Progenitor cell of endocrine pancreas (in vitro differentiated cells): ENCODE results near the gene DCHS2. TPM values are rescaled to one million over a fixed set of nuclear protein-coding genes. Genes with fewer than 3 reads are reported as not detected.

ENCODE experiments used
- DNase-seq: peaks from one replicate; pipeline ENCODE4 v3.0.0; 2021; ENCODE audit warnings: low spot score; ENCODE audit not compliant: unreplicated experiment
- H3K27ac Mint-ChIP-seq: 2 replicates; pipeline ENCODE4 v1.8.0; 2021; ENCODE audit warnings: mild to moderate bottlenecking, moderate library complexity, mixed read lengths
- H3K27me3 Mint-ChIP-seq: 2 replicates; pipeline ENCODE4 v1.8.0; 2021; ENCODE audit warnings: mixed read lengths
- H3K36me3 Mint-ChIP-seq: 2 replicates; pipeline ENCODE4 v1.8.0; 2022; ENCODE audit warnings: mixed read lengths; ENCODE audit not compliant: insufficient read depth
- H3K4me1 Mint-ChIP-seq: 2 replicates; pipeline ENCODE4 v1.8.0; 2021; ENCODE audit warnings: low read depth, mixed read lengths
- H3K4me3 Mint-ChIP-seq: 2 replicates; pipeline ENCODE4 v1.8.0; 2021; ENCODE audit warnings: low read depth, mild to moderate bottlenecking, moderate library complexity, mixed read lengths
- H3K9me3 Mint-ChIP-seq: 2 replicates; pipeline ENCODE4 v1.8.0; 2021; ENCODE audit warnings: low read depth, mixed read lengths
- CTCF ChIP-seq: fragments of 200-600 bp; sonication (generic); IDR thresholded peaks from one replicate; pipeline ENCODE4 v1.5.0; 2021; ENCODE audit warnings: antibody characterized with exemption, mild to moderate bottlenecking; ENCODE audit not compliant: unreplicated experiment
- total RNA-seq: library from RNA; stranded (reverse); gene quantifications from 2 replicates; pipeline ENCODE4 v1.2.1, GENCODE V29; 2021

The DCHS2 gene
- total RNA-seq, 1 donor from 2014 or later, result 0.43 TPM

- H3K36me3 Mint-ChIP-seq, result no peaks in the 10 kb centered on the region
- TF ChIP-seq CTCF, result no peak
These were observed 18.7 kb downstream of the DCHS2 start for GRCh38 chr4:154472858-154473257.

GRCh38 chr4:154471526-154472331 lies 19.9 kb downstream of the DCHS2 start:
- Mint-ChIP-seq H3K9me3 (no peaks in the 10 kb centered on the region), H3K27me3 (peaks cover 4% of the 10 kb centered on the region), H3K36me3 (no peaks in the 10 kb centered on the region), H3K4me1 (peaks cover 7% of the 10 kb centered on the region), H3K4me3 (no peak overlapping the region), H3K27ac (no peak overlapping the region)
- DNase-seq, result no peak
- no peak for TF ChIP-seq CTCF

More at GRCh38 chr4:154472858-154473257, 18.7 kb downstream of the DCHS2 start:
- DNase-seq, result no peak
- peaks cover 7% of the 10 kb centered on the region for H3K27me3 Mint-ChIP-seq
- no peak overlapping the region for H3K4me3 Mint-ChIP-seq
- H3K4me1 Mint-ChIP-seq, result peaks cover 7% of the 10 kb centered on the region
- no peaks in the 10 kb centered on the region for H3K9me3 Mint-ChIP-seq
- no peak overlapping the region for H3K27ac Mint-ChIP-seq

- no peaks in the 10 kb centered on the region for H3K9me3 Mint-ChIP-seq
- peaks cover 4% of the 10 kb centered on the region for H3K27me3 Mint-ChIP-seq
- TF ChIP-seq CTCF, result no peak
- H3K4me3 Mint-ChIP-seq, result no peak overlapping the region
- DNase-seq, result no peak
- no peak overlapping the region for H3K27ac Mint-ChIP-seq
- H3K4me1 Mint-ChIP-seq, result peaks cover 7% of the 10 kb centered on the region
- no peaks in the 10 kb centered on the region for H3K36me3 Mint-ChIP-seq
These were observed 20.6 kb downstream of the DCHS2 start for GRCh38 chr4:154471032-154471431.

- Mint-ChIP-seq H3K27me3 (peaks cover 4% of the 10 kb centered on the region), H3K27ac (no peak overlapping the region), H3K4me3 (no peak overlapping the region), H3K4me1 (peaks cover 7% of the 10 kb centered on the region), H3K36me3 (no peaks in the 10 kb centered on the region), H3K9me3 (no peaks in the 10 kb centered on the region)
- no peak for TF ChIP-seq CTCF
- no peak for DNase-seq
These were observed 23.7 kb downstream of the DCHS2 start for GRCh38 chr4:154467886-154468285.

- Mint-ChIP-seq H3K27ac (no peak overlapping the region), H3K9me3 (no peaks in the 10 kb centered on the region), H3K27me3 (peaks cover 4% of the 10 kb centered on the region), H3K36me3 (no peaks in the 10 kb centered on the region), H3K4me3 (no peak overlapping the region), H3K4me1 (no peaks in the 10 kb centered on the region)
- DNase-seq, result no peak
- TF ChIP-seq CTCF, result no peak
These were observed 25.3 kb downstream of the DCHS2 start for GRCh38 chr4:154466336-154466735.
